ENCODE results near the gene COG5. TPM values are rescaled to one million over a fixed set of nuclear protein-coding genes. Genes with fewer than 3 reads are reported as not detected.

The COG5 gene
- total and polyA plus RNA-seq, 10 of the 15 experiments (the other 5 are each of a cell fraction or from before 2014, with no cell fraction given) = 5.5 to 27.9 (median 15.6) TPM

DNA sequence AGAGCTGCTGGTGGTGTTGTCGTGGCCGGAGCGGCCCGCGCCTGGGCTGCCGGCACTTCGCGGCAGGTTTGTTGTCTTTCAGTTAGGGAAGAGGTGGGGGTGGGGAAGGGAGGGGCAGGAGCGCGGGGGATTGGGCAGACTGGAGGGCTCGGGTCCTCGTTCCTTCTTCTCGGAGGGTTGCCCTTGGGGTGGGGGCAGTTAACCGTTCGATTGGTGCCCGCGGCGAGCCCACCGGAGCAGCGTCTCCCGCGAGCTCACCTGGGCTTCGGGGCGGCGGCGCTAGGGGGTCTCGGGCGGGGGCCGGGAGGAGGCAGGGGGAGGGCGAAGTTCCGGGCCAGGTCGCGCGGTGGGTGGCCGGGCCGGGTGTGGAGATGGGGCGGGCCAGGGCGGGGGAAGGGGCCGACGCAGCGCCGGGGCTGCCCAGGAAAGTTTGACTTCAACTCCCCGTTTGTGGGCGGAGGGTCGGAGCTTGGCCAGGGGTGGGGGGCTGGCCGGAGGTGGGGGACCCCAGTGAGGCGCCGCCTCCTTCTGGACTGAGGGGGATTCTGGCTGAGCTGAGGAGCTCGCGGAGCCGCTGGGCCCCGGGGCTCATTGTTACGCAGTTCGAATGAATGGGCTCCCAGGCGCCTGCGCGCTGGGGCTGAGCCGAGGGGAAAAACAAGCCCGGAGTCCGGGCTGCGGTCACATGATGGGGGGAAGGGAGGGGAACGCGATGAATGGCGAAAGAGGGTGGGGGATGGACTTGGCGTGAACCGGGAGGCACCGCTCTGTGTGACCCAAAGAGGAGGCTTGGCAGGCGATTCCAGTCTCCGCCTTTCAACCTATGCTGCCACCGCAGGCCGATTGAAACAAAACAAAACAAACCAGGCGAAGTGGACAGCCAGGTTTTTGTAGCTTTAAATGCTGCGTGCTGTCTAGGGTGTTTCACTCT, 394.3 kb downstream of the COG5 start (continued):
- TF ChIP-seq, protein P1, sequence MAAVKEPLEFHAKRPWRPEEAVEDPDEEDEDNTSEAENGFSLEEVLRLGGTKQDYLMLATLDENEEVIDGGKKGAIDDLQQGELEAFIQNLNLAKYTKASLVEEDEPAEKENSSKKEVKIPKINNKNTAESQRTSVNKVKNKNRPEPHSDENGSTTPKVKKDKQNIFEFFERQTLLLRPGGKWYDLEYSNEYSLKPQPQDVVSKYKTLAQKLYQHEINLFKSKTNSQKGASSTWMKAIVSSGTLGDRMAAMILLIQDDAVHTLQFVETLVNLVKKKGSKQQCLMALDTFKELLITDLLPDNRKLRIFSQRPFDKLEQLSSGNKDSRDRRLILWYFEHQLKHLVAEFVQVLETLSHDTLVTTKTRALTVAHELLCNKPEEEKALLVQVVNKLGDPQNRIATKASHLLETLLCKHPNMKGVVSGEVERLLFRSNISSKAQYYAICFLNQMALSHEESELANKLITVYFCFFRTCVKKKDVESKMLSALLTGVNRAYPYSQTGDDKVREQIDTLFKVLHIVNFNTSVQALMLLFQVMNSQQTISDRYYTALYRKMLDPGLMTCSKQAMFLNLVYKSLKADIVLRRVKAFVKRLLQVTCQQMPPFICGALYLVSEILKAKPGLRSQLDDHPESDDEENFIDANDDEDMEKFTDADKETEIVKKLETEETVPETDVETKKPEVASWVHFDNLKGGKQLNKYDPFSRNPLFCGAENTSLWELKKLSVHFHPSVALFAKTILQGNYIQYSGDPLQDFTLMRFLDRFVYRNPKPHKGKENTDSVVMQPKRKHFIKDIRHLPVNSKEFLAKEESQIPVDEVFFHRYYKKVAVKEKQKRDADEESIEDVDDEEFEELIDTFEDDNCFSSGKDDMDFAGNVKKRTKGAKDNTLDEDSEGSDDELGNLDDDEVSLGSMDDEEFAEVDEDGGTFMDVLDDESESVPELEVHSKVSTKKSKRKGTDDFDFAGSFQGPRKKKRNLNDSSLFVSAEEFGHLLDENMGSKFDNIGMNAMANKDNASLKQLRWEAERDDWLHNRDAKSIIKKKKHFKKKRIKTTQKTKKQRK (IDR thresholded peaks at IDR 0.05; ENCODE audit: low read depth, low read length) = no peak
- TF ChIP-seq PML (IDR thresholded peaks at IDR 0.05; ENCODE audit: low read length) (no peak), SRF (IDR thresholded peaks at IDR 0.05; ENCODE audit: low read depth in 2 of 2, low read length in 2 of 2) (no peak), BMI1 (IDR thresholded peaks at IDR 0.05; ENCODE audit: borderline replicate concordance) (no peak), KAT2A (conservative IDR thresholded peaks at IDR 0.05; ENCODE audit: control insufficient read depth, low read depth, low read length) (no peak), ZBED1 (IDR thresholded peaks at IDR 0.05; ENCODE audit: borderline replicate concordance) (no peak), HCFC1 (IDR thresholded peaks at IDR 0.05; ENCODE audit: low read length) (no peak; the same call in 1 of the 2 replicates), ZNF24 (IDR thresholded peaks at IDR 0.05) (no peak), CREM (IDR thresholded peaks at IDR 0.05; ENCODE audit: low read depth) (peak; percentile 50; the same call in 1 of the 2 replicates)
- TF ChIP-seq, protein P2, sequence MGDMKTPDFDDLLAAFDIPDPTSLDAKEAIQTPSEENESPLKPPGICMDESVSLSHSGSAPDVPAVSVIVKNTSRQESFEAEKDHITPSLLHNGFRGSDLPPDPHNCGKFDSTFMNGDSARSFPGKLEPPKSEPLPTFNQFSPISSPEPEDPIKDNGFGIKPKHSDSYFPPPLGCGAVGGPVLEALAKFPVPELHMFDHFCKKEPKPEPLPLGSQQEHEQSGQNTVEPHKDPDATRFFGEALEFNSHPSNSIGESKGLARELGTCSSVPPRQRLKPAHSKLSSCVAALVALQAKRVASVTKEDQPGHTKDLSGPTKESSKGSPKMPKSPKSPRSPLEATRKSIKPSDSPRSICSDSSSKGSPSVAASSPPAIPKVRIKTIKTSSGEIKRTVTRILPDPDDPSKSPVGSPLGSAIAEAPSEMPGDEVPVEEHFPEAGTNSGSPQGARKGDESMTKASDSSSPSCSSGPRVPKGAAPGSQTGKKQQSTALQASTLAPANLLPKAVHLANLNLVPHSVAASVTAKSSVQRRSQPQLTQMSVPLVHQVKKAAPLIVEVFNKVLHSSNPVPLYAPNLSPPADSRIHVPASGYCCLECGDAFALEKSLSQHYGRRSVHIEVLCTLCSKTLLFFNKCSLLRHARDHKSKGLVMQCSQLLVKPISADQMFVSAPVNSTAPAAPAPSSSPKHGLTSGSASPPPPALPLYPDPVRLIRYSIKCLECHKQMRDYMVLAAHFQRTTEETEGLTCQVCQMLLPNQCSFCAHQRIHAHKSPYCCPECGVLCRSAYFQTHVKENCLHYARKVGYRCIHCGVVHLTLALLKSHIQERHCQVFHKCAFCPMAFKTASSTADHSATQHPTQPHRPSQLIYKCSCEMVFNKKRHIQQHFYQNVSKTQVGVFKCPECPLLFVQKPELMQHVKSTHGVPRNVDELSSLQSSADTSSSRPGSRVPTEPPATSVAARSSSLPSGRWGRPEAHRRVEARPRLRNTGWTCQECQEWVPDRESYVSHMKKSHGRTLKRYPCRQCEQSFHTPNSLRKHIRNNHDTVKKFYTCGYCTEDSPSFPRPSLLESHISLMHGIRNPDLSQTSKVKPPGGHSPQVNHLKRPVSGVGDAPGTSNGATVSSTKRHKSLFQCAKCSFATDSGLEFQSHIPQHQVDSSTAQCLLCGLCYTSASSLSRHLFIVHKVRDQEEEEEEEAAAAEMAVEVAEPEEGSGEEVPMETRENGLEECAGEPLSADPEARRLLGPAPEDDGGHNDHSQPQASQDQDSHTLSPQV (IDR thresholded peaks at IDR 0.05) = no peak
